GM23338 (cell line): Measurements from ENCODE around the gene FHAD1. TPM values are rescaled to one million over a fixed set of nuclear protein-coding genes. Genes with fewer than 3 reads are reported as not detected.

Experiments
- ATAC-seq: fragments of 200-7000 bp; cut with Tn5 transposase; 3 replicates; pipeline ENCODE4 v1.9.1; 2020
- DNase-seq: peaks from one replicate; pipeline ENCODE4 v3.0.0-alpha.2; 2015; ENCODE audit warnings: low spot score
- H2AFZ ChIP-seq: fragments of 200-600 bp; sonication (generic); 2 replicates; pipeline ENCODE4 v1.8.0; 2016; ENCODE audit warnings: antibody characterized with exemption, mild to moderate bottlenecking, moderate library complexity
- H3F3A ChIP-seq: fragments of 200-600 bp; sonication (generic); replicated peaks from 2 replicates; pipeline ENCODE4 v1.8.0; 2017; ENCODE audit warnings: antibody characterized with exemption, mixed run types, low read depth
- H3K27ac ChIP-seq: fragments of 200-600 bp; sonication (generic); 2 replicates; pipeline ENCODE4 v1.6.1; 2016; ENCODE audit warnings: low read depth
- H3K27me3 ChIP-seq: fragments of 200-600 bp; sonication (generic); 2 replicates; pipeline ENCODE4 v1.8.0; 2016; ENCODE audit warnings: mild to moderate bottlenecking, mixed run types, moderate library complexity; ENCODE audit not compliant: insufficient read depth
- H3K36me3 ChIP-seq: fragments of 200-600 bp; sonication (generic); 2 replicates; pipeline ENCODE4 v1.8.0; 2016; ENCODE audit warnings: mild to moderate bottlenecking; ENCODE audit not compliant: insufficient read depth
- H3K4me1 ChIP-seq: fragments of 200-600 bp; sonication (generic); 2 replicates; pipeline ENCODE4 v1.8.0; 2016; ENCODE audit warnings: mild to moderate bottlenecking, moderate library complexity; ENCODE audit not compliant: insufficient read depth
- H3K4me2 ChIP-seq: fragments of 200-600 bp; sonication (generic); 2 replicates; pipeline ENCODE4 v1.7.1; 2017; ENCODE audit warnings: mixed run types
- H3K4me3 ChIP-seq: fragments of 200-600 bp; sonication (generic); 2 replicates; pipeline ENCODE4 v1.6.1; 2016; ENCODE audit warnings: mixed run types
- H3K79me2 ChIP-seq: fragments of 200-600 bp; sonication (generic); replicated peaks from 2 replicates; pipeline ENCODE4 v1.8.0; 2017; ENCODE audit warnings: mild to moderate bottlenecking; ENCODE audit not compliant: insufficient read depth
- H3K9me2 ChIP-seq: fragments of 200-600 bp; sonication (generic); 2 replicates; pipeline ENCODE4 v1.8.0; 2017; ENCODE audit not compliant: insufficient read depth
- H4K20me1 ChIP-seq: fragments of 200-600 bp; sonication (generic); replicated peaks from 2 replicates; pipeline ENCODE4 v1.8.0; 2017; ENCODE audit warnings: mild to moderate bottlenecking; ENCODE audit not compliant: insufficient read depth
- H3K27ac Mint-ChIP-seq: 2 replicates; pipeline ENCODE4 v1.8.0; 2020; ENCODE audit warnings: inconsistent platforms, mild to moderate bottlenecking, moderate library complexity, mixed read lengths
- H3K27me3 Mint-ChIP-seq: 3 replicates; pipeline ENCODE4 v1.8.0; 2022; ENCODE audit warnings: low read depth, mild to moderate bottlenecking, moderate library complexity, mixed read lengths, inconsistent platforms; ENCODE audit not compliant: insufficient read depth, poor library complexity
- H3K36me3 Mint-ChIP-seq: 3 replicates; pipeline ENCODE4 v1.8.0; 2021; ENCODE audit warnings: low read depth, mild to moderate bottlenecking, inconsistent platforms, moderate library complexity, mixed read lengths
- H3K4me1 Mint-ChIP-seq: 3 replicates; pipeline ENCODE4 v1.8.0; 2020; ENCODE audit warnings: mild to moderate bottlenecking, inconsistent platforms, mixed read lengths
- H3K4me3 Mint-ChIP-seq: 3 replicates; pipeline ENCODE4 v1.8.0; 2021; ENCODE audit warnings: moderate library complexity, mild to moderate bottlenecking, inconsistent platforms, mixed read lengths
- H3K9me3 Mint-ChIP-seq: 3 replicates; pipeline ENCODE4 v1.8.0; 2020; ENCODE audit warnings: moderate library complexity, mild to moderate bottlenecking, inconsistent platforms, mixed read lengths
- CREB1 ChIP-seq: fragments of 250-450 bp; sonication (Bioruptor Pico); IDR thresholded peaks from 2 replicates; pipeline ENCODE4 v1.5.0; 2020; ENCODE audit warnings: low read depth, mild to moderate bottlenecking, moderate library complexity
- EZH2 ChIP-seq: fragments of 200-600 bp; sonication (generic); IDR thresholded peaks from one replicate; pipeline ENCODE4 v1.8.0; 2017; ENCODE audit warnings: antibody characterized with exemption, mild to moderate bottlenecking, low read depth; ENCODE audit not compliant: unreplicated experiment
- EZH2phosphoT487 ChIP-seq: fragments of 200-600 bp; sonication (generic); IDR thresholded peaks from one replicate; pipeline ENCODE4 v1.8.1; 2018; ENCODE audit warnings: antibody characterized with exemption; ENCODE audit not compliant: unreplicated experiment
- JUNB ChIP-seq: IDR thresholded peaks from one replicate; pipeline ENCODE4 v1.6.1; 2016; ENCODE audit warnings: antibody characterized with exemption; ENCODE audit not compliant: unreplicated experiment
- NANOG ChIP-seq: IDR thresholded peaks from 2 replicates; pipeline ENCODE4 v1.6.1; 2016; ENCODE audit warnings: antibody characterized with exemption, borderline replicate concordance
- POLR2AphosphoS5 ChIP-seq: IDR thresholded peaks from 2 replicates; pipeline ENCODE4 v1.6.1; 2016; ENCODE audit warnings: antibody characterized with exemption, low read depth
- STAT1 ChIP-seq: IDR thresholded peaks from one replicate; pipeline ENCODE4 v1.6.1; 2016; ENCODE audit warnings: antibody characterized with exemption; ENCODE audit not compliant: unreplicated experiment
- ZNF114 ChIP-seq: fragments of 250-450 bp; sonication (Bioruptor Pico); IDR thresholded peaks from 2 replicates; pipeline ENCODE4 v1.5.0; 2020; ENCODE audit warnings: mild to moderate bottlenecking, moderate library complexity
- ZNF331 ChIP-seq: fragments of 250-450 bp; sonication (Bioruptor Pico); IDR thresholded peaks from 2 replicates; pipeline ENCODE4 v1.5.0; 2020; ENCODE audit warnings: low read depth, mild to moderate bottlenecking, moderate library complexity
- polyA plus RNA-seq: library from polyadenylated mRNA; unstranded; fragments of >200 nt; fragmentation: Nextera tagmentation; extraction: Ambion mirVana; gene quantifications from 2 replicates; pipeline ENCODE4 v1.2.1, GENCODE V29; 2016
- total RNA-seq: library from RNA; depleted of rRNA; stranded (reverse); fragments of >200 nt; shearing (Covaris generic); gene quantifications from 2 replicates; pipeline ENCODE4 v1.2.3, GENCODE V29; 2014
- TF ChIP-seq, protein P1 (sequence below): fragments of 250-450 bp; sonication (Bioruptor Pico); IDR thresholded peaks from 2 replicates; pipeline ENCODE4 v1.5.0; 2020; ENCODE audit warnings: mild to moderate bottlenecking, moderate library complexity
- TF ChIP-seq, protein P2 (sequence below): IDR thresholded peaks from one replicate; pipeline ENCODE4 v1.6.1; 2018; ENCODE audit warnings: antibody characterized with exemption; ENCODE audit not compliant: unreplicated experiment
- TF ChIP-seq, protein P3 (sequence below), 2 experiments: fragments of 200-600 bp in 1 of 2; sonication (generic) in 1 of 2; conservative IDR thresholded peaks; 2 replicates each; pipeline versions ENCODE4 v1.5.1 to v1.6.1; 2016 to 2017; ENCODE audit warnings: antibody characterized with exemption in 2 of 2, low read depth in 2 of 2, mild to moderate bottlenecking in 2 of 2, moderate library complexity in 1 of 2
- TF ChIP-seq, protein P4 (sequence below): IDR thresholded peaks from 2 replicates; pipeline ENCODE4 v1.6.1; 2016; ENCODE audit warnings: antibody characterized with exemption

The FHAD1 gene
- total and polyA plus RNA-seq, 2 experiments from 2014 or later: 1.8 to 3.3 TPM

DNA sequence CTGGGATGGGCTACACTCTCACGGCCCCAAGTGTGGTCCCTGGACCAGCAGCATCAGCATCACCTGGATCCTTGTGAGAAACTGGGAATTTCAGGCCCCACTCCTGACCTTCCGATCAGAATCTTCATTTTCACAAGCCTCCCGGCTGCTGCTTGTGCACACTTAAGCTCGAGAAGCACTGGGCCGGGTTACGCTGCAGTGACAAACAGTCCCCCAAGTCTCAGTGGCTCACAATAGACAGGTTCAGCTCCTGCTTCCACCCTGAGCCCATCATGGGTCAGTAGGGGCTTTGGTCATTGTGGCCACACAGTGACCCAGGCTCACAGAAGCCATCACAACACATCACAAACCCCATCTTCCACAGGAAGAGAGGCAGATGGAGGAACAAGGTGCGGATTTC lies 63.5 kb downstream of the FHAD1 start:
- Histone ChIP-seq H2AFZ (no peak overlapping the region), H3K4me3 (no peak overlapping the region), H3F3A (no peaks in the 10 kb centered on the region), H3K9me2 (no peaks in the 10 kb centered on the region), H3K4me1 (no peaks in the 10 kb centered on the region), H3K36me3 (0 out of 2 replicates have a peak, but pooled peaks cover 2% of the 10 kb centered on the region), H3K27ac (no peak overlapping the region), H4K20me1 (no peaks in the 10 kb centered on the region), H3K27me3 (no peaks in the 10 kb centered on the region), H3K79me2 (no peaks in the 10 kb centered on the region), H3K4me2 (no peak overlapping the region)
- no peak for TF ChIP-seq POLR2AphosphoS5
- no peak for TF ChIP-seq CREB1
- no peak for TF ChIP-seq ZNF331
- TF ChIP-seq STAT1: no peak
- TF ChIP-seq, protein P1, sequence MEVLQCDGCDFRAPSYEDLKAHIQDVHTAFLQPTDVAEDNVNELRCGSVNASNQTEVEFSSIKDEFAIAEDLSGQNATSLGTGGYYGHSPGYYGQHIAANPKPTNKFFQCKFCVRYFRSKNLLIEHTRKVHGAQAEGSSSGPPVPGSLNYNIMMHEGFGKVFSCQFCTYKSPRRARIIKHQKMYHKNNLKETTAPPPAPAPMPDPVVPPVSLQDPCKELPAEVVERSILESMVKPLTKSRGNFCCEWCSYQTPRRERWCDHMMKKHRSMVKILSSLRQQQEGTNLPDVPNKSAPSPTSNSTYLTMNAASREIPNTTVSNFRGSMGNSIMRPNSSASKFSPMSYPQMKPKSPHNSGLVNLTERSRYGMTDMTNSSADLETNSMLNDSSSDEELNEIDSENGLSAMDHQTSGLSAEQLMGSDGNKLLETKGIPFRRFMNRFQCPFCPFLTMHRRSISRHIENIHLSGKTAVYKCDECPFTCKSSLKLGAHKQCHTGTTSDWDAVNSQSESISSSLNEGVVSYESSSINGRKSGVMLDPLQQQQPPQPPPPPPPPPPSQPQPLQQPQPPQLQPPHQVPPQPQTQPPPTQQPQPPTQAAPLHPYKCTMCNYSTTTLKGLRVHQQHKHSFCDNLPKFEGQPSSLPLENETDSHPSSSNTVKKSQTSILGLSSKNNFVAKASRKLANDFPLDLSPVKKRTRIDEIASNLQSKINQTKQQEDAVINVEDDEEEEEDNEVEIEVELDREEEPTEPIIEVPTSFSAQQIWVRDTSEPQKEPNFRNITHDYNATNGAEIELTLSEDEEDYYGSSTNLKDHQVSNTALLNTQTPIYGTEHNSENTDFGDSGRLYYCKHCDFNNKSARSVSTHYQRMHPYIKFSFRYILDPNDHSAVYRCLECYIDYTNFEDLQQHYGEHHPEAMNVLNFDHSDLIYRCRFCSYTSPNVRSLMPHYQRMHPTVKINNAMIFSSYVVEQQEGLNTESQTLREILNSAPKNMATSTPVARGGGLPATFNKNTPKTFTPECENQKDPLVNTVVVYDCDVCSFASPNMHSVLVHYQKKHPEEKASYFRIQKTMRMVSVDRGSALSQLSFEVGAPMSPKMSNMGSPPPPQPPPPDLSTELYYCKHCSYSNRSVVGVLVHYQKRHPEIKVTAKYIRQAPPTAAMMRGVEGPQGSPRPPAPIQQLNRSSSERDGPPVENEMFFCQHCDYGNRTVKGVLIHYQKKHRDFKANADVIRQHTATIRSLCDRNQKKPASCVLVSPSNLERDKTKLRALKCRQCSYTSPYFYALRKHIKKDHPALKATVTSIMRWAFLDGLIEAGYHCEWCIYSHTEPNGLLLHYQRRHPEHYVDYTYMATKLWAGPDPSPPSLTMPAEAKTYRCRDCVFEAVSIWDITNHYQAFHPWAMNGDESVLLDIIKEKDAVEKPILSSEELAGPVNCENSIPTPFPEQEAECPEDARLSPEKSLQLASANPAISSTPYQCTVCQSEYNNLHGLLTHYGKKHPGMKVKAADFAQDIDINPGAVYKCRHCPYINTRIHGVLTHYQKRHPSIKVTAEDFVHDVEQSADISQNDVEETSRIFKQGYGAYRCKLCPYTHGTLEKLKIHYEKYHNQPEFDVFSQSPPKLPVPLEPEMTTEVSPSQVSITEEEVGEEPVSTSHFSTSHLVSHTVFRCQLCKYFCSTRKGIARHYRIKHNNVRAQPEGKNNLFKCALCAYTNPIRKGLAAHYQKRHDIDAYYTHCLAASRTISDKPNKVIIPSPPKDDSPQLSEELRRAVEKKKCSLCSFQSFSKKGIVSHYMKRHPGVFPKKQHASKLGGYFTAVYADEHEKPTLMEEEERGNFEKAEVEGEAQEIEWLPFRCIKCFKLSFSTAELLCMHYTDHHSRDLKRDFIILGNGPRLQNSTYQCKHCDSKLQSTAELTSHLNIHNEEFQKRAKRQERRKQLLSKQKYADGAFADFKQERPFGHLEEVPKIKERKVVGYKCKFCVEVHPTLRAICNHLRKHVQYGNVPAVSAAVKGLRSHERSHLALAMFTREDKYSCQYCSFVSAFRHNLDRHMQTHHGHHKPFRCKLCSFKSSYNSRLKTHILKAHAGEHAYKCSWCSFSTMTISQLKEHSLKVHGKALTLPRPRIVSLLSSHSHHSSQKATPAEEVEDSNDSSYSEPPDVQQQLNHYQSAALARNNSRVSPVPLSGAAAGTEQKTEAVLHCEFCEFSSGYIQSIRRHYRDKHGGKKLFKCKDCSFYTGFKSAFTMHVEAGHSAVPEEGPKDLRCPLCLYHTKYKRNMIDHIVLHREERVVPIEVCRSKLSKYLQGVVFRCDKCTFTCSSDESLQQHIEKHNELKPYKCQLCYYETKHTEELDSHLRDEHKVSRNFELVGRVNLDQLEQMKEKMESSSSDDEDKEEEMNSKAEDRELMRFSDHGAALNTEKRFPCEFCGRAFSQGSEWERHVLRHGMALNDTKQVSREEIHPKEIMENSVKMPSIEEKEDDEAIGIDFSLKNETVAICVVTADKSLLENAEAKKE: no peak
- TF ChIP-seq, protein P2, sequence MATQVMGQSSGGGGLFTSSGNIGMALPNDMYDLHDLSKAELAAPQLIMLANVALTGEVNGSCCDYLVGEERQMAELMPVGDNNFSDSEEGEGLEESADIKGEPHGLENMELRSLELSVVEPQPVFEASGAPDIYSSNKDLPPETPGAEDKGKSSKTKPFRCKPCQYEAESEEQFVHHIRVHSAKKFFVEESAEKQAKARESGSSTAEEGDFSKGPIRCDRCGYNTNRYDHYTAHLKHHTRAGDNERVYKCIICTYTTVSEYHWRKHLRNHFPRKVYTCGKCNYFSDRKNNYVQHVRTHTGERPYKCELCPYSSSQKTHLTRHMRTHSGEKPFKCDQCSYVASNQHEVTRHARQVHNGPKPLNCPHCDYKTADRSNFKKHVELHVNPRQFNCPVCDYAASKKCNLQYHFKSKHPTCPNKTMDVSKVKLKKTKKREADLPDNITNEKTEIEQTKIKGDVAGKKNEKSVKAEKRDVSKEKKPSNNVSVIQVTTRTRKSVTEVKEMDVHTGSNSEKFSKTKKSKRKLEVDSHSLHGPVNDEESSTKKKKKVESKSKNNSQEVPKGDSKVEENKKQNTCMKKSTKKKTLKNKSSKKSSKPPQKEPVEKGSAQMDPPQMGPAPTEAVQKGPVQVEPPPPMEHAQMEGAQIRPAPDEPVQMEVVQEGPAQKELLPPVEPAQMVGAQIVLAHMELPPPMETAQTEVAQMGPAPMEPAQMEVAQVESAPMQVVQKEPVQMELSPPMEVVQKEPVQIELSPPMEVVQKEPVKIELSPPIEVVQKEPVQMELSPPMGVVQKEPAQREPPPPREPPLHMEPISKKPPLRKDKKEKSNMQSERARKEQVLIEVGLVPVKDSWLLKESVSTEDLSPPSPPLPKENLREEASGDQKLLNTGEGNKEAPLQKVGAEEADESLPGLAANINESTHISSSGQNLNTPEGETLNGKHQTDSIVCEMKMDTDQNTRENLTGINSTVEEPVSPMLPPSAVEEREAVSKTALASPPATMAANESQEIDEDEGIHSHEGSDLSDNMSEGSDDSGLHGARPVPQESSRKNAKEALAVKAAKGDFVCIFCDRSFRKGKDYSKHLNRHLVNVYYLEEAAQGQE: no peak
- TF ChIP-seq, protein P3, sequence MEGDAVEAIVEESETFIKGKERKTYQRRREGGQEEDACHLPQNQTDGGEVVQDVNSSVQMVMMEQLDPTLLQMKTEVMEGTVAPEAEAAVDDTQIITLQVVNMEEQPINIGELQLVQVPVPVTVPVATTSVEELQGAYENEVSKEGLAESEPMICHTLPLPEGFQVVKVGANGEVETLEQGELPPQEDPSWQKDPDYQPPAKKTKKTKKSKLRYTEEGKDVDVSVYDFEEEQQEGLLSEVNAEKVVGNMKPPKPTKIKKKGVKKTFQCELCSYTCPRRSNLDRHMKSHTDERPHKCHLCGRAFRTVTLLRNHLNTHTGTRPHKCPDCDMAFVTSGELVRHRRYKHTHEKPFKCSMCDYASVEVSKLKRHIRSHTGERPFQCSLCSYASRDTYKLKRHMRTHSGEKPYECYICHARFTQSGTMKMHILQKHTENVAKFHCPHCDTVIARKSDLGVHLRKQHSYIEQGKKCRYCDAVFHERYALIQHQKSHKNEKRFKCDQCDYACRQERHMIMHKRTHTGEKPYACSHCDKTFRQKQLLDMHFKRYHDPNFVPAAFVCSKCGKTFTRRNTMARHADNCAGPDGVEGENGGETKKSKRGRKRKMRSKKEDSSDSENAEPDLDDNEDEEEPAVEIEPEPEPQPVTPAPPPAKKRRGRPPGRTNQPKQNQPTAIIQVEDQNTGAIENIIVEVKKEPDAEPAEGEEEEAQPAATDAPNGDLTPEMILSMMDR (conservative IDR thresholded peaks at IDR 0.05; ENCODE audit: low read depth in 2 of 2): no peak
- no peak for TF ChIP-seq EZH2
- TF ChIP-seq NANOG: no peak
- TF ChIP-seq JUNB: no peak
- TF ChIP-seq ZNF114 (CRISPR knock-in tag): no peak
- TF ChIP-seq, protein P4, sequence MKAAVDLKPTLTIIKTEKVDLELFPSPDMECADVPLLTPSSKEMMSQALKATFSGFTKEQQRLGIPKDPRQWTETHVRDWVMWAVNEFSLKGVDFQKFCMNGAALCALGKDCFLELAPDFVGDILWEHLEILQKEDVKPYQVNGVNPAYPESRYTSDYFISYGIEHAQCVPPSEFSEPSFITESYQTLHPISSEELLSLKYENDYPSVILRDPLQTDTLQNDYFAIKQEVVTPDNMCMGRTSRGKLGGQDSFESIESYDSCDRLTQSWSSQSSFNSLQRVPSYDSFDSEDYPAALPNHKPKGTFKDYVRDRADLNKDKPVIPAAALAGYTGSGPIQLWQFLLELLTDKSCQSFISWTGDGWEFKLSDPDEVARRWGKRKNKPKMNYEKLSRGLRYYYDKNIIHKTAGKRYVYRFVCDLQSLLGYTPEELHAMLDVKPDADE: no peak
- TF ChIP-seq EZH2phosphoT487: no peak
- Mint-ChIP-seq H3K27ac (no peak overlapping the region), H3K9me3 (peaks cover 21% of the 10 kb centered on the region), H3K4me1 (no peaks in the 10 kb centered on the region), H3K4me3 (no peak overlapping the region), H3K36me3 (peaks cover 16% of the 10 kb centered on the region), H3K27me3 (peaks cover 5% of the 10 kb centered on the region)
- ATAC-seq: no peak
- DNase-seq: no peak
